HEK293T (cell line): ENCODE results near the gene GABRB1.

Experiments used
- CTCF ChIA-PET: fragments of 350-600 bp; formaldehyde crosslinking; extraction: SDS; loops from one replicate; lab custom pipeline; 2021; ENCODE audit warnings: antibody characterized with exemption, inconsistent platforms; lab: Yijun Ruan, JAX
- POLR2A ChIA-PET: fragments of 350-600 bp; formaldehyde crosslinking; extraction: SDS; loops from one replicate; lab custom pipeline; 2020; ENCODE audit warnings: antibody characterized with exemption, inconsistent platforms; lab: Yijun Ruan, JAX
- DNase-seq: peaks from one replicate; pipeline ENCODE4 v3.0.0; 2012; ENCODE audit warnings: mixed read lengths; ENCODE audit errors: extremely low spot score
- ARNT ChIP-seq: fragments of 450-650 bp; IDR thresholded peaks from 2 replicates; pipeline ENCODE4 v1.6.1; 2017; ENCODE audit warnings: mild to moderate bottlenecking
- BHLHE40 ChIP-seq: fragments of 450-650 bp; IDR thresholded peaks from 2 replicates; pipeline ENCODE4 v1.6.1; 2016; ENCODE audit warnings: mild to moderate bottlenecking, moderate library complexity, borderline replicate concordance
- CTBP1 ChIP-seq: fragments of 450-650 bp; IDR thresholded peaks from 2 replicates; pipeline ENCODE4 v1.6.1; 2016; ENCODE audit warnings: borderline replicate concordance
- ELF4 ChIP-seq: fragments of 450-650 bp; IDR thresholded peaks from 2 replicates; pipeline ENCODE4 v1.6.1; 2017; ENCODE audit warnings: antibody characterized with exemption
- FOXA1 ChIP-seq: fragments of 450-650 bp; IDR thresholded peaks from 2 replicates; pipeline ENCODE4 v1.6.1; 2016; ENCODE audit warnings: mild to moderate bottlenecking
- FOXK2 ChIP-seq: fragments of 450-650 bp; IDR thresholded peaks from 2 replicates; pipeline ENCODE4 v1.6.1; 2016; ENCODE audit warnings: mild to moderate bottlenecking
- FOXM1 ChIP-seq: fragments of 450-650 bp; IDR thresholded peaks from 2 replicates; pipeline ENCODE4 v1.6.1; 2017; ENCODE audit warnings: mild to moderate bottlenecking, borderline replicate concordance
- HDGF ChIP-seq: fragments of 450-650 bp; IDR thresholded peaks from 2 replicates; pipeline ENCODE4 v1.6.1; 2017; ENCODE audit warnings: antibody characterized with exemption, borderline replicate concordance
- L3MBTL2 ChIP-seq: fragments of 450-650 bp; conservative IDR thresholded peaks from 2 replicates; pipeline ENCODE4 v1.6.1; 2016; ENCODE audit warnings: mild to moderate bottlenecking
- LEF1 ChIP-seq: fragments of 450-650 bp; IDR thresholded peaks from 2 replicates; pipeline ENCODE4 v1.6.1; 2017; ENCODE audit warnings: mild to moderate bottlenecking, borderline replicate concordance
- NFRKB ChIP-seq: fragments of 450-650 bp; IDR thresholded peaks from 2 replicates; pipeline ENCODE4 v1.6.1; 2016; ENCODE audit warnings: mild to moderate bottlenecking, moderate library complexity
- SP1 ChIP-seq: fragments of 450-650 bp; IDR thresholded peaks from 2 replicates; pipeline ENCODE4 v1.6.1; 2017
- SUZ12 ChIP-seq: fragments of 450-650 bp; IDR thresholded peaks from 2 replicates; pipeline ENCODE4 v1.6.1; 2016; ENCODE audit warnings: mild to moderate bottlenecking
- TARDBP ChIP-seq: fragments of 450-650 bp; IDR thresholded peaks from 2 replicates; pipeline ENCODE4 v1.6.1; 2016
- ZNF384 ChIP-seq: fragments of 450-650 bp; IDR thresholded peaks from 2 replicates; pipeline ENCODE4 v1.6.1; 2016
- TF ChIP-seq, protein P1 (sequence below): fragments of 450-650 bp; IDR thresholded peaks from 2 replicates; pipeline ENCODE4 v1.6.1; 2016

The GABRB1 gene

DNA sequence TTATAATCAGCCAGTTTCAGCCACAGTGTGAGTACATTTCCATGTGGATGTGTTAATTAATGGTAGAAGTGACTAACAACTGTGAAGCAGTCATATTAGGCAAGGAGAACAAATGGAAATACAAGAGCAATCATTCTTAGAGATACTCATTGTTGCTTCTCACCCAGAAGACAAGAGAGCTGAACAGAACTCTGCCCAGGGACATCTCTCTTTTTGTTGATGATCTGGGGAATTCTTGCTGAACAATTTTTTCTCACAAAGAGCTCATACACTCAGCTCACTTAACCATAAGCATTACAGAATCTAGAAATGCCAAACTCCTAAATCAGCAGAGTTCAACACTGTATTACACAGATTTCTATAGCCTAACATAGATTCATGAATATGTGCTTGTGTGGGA lies 282.0 kb downstream of the GABRB1 start:
- no peak for DNase-seq
- TF ChIP-seq TARDBP (no peak), SUZ12 (no peak), FOXA1 (no peak), ZNF384 (no peak), LEF1 (no peak)
- CTCF ChIA-PET = no interaction called here
- POLR2A ChIA-PET = no interaction called here

DNA sequence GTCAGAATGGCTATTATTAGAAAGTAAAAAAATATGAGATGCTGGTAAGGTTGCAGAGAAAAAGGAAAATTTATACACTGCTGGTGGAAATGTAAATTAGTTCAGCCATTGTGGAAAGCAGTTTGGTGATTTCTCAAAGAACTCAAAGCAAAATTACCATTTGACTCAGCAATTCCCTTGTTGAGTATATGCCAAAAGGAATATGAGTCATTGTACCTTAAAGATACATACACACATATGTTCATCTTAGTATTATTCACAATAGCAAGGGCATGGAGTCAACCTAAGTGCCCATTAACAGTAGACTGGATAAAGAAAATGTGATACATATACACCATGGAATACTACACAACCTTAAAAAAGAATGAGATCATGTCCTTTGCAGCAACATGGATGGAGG lies 284.0 kb downstream of the GABRB1 start:
- DNase-seq = no peak
- POLR2A ChIA-PET = no interaction called here

DNA sequence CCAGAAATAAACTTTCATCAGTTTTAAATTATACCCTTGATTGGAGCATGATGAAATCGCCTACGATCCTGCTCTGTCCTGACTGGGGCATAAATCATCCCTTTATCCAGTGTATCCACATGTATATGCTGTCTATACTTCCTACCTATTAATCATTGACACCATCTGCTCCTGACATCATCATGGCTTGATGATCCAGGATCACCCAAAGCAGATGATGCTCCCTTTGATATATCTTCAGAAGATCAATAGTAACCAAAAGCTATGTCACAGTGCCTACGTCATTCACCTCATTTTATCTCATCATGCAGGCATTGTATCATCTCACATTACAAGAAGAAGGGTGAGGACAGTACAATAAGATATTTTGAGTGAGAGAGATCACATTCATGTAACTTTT lies 294.7 kb downstream of the GABRB1 start:
- TF ChIP-seq NFRKB (no peak), ELF4 (no peak), HDGF (no peak), FOXA1 (no peak), L3MBTL2 (no peak), TARDBP (no peak), ARNT (no peak), SUZ12 (no peak), ZNF384 (no peak), LEF1 (no peak), SP1 (no peak), FOXM1 (no peak), BHLHE40 (no peak)
- TF ChIP-seq, protein P1, sequence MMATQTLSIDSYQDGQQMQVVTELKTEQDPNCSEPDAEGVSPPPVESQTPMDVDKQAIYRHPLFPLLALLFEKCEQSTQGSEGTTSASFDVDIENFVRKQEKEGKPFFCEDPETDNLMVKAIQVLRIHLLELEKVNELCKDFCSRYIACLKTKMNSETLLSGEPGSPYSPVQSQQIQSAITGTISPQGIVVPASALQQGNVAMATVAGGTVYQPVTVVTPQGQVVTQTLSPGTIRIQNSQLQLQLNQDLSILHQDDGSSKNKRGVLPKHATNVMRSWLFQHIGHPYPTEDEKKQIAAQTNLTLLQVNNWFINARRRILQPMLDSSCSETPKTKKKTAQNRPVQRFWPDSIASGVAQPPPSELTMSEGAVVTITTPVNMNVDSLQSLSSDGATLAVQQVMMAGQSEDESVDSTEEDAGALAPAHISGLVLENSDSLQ = no peak
- POLR2A ChIA-PET = no interaction called here
- DNase-seq = no peak
- CTCF ChIA-PET = no interaction called here

More for the DNA sequence above, 284.0 kb downstream of the GABRB1 start:
- CTCF ChIA-PET = no interaction called here
- TF ChIP-seq ARNT (no peak), ELF4 (no peak), SP1 (no peak), TARDBP (no peak)

DNA sequence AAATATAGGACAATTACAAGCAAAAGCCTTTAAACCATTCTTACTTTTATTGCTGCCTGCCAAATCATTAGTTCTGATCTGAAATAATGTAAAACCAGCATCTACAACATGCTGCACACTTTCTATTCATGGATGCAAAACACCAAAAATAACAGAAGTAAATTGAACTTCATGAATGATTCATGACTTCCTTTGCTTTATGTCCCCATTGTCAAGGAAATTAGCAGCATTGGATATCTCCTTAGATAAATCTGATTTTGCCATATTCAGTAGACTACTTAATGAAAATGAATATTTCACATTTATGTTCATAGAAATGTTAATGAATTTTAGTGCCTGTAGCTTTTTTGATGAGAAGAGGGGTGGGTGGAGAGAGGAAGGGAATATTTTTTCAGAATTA lies 299.5 kb downstream of the GABRB1 start:
- POLR2A ChIA-PET = no interaction called here
- no peak for DNase-seq
- TF ChIP-seq LEF1 (no peak), NFRKB (no peak), HDGF (no peak), BHLHE40 (no peak), SUZ12 (no peak), CTBP1 (no peak), ELF4 (no peak), FOXK2 (no peak)
- CTCF ChIA-PET = no interaction called here

DNA sequence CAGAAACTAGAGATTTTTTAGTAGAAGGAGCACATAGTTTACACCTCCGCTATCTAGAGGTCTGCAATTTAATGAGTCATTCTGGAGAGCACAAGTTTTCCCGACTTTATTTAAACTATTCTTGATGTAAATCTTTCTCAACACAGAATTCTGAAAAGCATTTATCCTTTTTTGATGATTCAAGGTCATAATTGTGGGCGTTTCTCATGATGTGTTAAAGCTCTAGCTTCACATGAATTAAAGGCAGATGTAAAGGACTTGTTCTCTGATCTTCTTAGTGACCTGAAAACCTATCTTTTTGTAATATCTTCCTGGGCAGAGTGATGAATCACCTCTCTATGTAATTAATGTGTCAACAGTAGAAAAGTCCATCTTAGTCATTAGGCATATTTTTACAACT lies 303.3 kb downstream of the GABRB1 start:
- CTCF ChIA-PET = no interaction called here
- no peak for DNase-seq
- POLR2A ChIA-PET = no interaction called here
- TF ChIP-seq ELF4 = no peak
- no peak for TF ChIP-seq LEF1
- TF ChIP-seq BHLHE40 = no peak
- TF ChIP-seq NFRKB = no peak
- TF ChIP-seq ZNF384 = no peak
- TF ChIP-seq FOXA1 = no peak
- TF ChIP-seq, protein P1 = no peak
- TF ChIP-seq HDGF = no peak
- no peak for TF ChIP-seq FOXK2
- no peak for TF ChIP-seq TARDBP
- TF ChIP-seq FOXM1 = no peak
- no peak for TF ChIP-seq L3MBTL2
- TF ChIP-seq CTBP1 = no peak
- no peak for TF ChIP-seq ARNT

DNA sequence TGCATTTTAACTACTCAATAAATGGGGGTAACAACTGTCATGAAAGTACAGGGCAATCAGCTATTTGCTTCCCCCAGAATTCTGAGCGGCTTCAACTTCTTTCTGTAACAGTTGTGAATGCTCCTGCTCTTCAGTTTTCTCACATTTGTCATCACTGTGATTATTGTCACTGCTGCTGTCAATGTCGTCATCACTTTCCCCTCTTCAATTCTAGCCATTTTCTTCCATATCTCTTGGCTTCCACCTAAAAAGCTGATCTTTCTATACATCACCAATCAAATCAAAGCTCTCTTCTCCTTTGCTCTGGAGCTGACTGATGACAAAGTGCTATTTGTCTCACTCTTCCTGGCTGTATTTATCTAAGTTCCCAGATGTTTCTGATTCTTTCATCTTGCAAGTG lies 306.5 kb downstream of the GABRB1 start:
- POLR2A ChIA-PET = no interaction called here
- DNase-seq = no peak
- CTCF ChIA-PET = no interaction called here
- TF ChIP-seq SP1 (no peak), CTBP1 (no peak)

DNA sequence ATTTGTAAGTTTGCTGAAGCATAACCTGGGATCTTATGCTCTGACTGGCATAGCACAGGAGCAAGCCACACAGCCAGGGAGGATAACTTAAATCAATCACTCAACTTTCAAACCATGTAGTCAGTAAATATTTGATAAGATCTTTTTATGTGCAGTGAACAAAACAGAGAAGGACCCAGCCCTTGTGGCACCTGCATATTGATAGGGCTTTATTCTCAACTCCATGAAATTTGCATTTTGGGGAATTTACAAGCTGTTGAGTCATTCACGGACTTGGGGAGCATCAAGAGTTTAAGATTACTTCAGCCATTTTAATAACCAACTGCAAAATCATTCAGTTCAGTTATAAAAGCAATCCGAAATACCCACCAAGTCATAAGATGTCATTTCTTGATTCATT lies 309.5 kb downstream of the GABRB1 start:
- ChIA-PET POLR2A (no interaction called here), CTCF (interaction anchor here (0.6 kb wide), 1 partner anchor 149 kb away, joined by 3 read pairs; no protein-coding TSS in a partner anchor)
- TF ChIP-seq SP1 (no peak), L3MBTL2 (no peak), ARNT (no peak), BHLHE40 (no peak), SUZ12 (no peak), CTBP1 (no peak), LEF1 (no peak), FOXK2 (no peak), TARDBP (no peak), ELF4 (no peak), ZNF384 (no peak), FOXM1 (no peak)
- TF ChIP-seq, protein P1 = no peak
- no peak for DNase-seq
